ENCODE results near the gene CORO7.

DNA sequence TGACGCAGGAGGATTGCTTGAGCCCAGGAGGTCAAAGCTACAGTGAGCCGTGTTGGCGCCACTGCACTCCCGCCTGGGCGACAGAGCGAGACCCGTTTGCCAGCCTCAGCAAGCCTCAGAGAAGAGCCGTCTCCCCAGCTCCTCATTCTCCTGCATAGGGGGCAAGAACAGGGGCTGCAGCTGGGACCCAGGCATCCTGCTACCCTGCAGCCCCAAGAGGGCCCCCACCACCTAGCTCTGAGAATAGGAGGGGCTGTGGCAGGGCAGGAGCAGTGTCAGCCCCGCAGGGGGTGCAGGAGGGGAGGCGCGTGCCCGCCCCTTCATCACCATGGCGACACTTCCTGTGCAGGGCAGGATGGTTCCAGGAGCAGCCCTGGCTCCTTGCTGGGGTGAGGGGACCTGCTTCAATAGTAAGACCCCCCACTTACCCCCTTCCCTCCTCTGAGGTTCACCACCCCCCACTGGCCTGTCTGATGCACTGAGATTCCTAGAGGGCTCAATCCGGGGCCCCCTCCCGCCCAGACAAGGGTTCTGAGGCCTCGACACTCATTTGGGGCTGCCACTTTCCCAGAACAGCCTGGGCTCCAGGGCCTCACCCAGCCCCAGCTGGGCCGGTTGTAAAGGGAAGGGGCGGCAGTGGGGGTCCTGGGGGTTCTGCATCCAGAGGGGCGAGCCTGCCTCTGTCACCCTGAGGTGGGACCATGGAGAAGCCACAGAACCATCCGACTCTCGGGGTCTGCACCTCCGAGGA, 24.6 kb downstream of the CORO7 start:
- no peak for TF ChIP-seq POLR2A (IDR thresholded peaks at IDR 0.05)
- TF ChIP-seq, protein P1, sequence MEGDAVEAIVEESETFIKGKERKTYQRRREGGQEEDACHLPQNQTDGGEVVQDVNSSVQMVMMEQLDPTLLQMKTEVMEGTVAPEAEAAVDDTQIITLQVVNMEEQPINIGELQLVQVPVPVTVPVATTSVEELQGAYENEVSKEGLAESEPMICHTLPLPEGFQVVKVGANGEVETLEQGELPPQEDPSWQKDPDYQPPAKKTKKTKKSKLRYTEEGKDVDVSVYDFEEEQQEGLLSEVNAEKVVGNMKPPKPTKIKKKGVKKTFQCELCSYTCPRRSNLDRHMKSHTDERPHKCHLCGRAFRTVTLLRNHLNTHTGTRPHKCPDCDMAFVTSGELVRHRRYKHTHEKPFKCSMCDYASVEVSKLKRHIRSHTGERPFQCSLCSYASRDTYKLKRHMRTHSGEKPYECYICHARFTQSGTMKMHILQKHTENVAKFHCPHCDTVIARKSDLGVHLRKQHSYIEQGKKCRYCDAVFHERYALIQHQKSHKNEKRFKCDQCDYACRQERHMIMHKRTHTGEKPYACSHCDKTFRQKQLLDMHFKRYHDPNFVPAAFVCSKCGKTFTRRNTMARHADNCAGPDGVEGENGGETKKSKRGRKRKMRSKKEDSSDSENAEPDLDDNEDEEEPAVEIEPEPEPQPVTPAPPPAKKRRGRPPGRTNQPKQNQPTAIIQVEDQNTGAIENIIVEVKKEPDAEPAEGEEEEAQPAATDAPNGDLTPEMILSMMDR (IDR thresholded peaks at IDR 0.05 in 4 of 5, conservative IDR thresholded peaks at IDR 0.05 in 1 of 5): no peak
